Smooth muscle cell (in vitro differentiated cells): Measurements from ENCODE around the gene APOE. TPM values are rescaled to one million over a fixed set of nuclear protein-coding genes. Genes with fewer than 3 reads are reported as not detected.

Experiments used
- DNase-seq: peaks from one replicate; lab custom pipeline; 2025; ENCODE audit not compliant: unreplicated experiment; lab: John Stamatoyannopoulos, UW
- H2AFZ ChIP-seq: fragments of 200-600 bp; sonication (generic); 2 replicates; pipeline ENCODE4 v1.6.0; 2016; ENCODE audit warnings: antibody characterized with exemption, low read depth, mild to moderate bottlenecking
- H3F3A ChIP-seq: fragments of 200-600 bp; sonication (generic); 2 replicates; pipeline ENCODE4 v1.6.0; 2017; ENCODE audit warnings: antibody characterized with exemption, low read depth
- H3K27ac ChIP-seq: fragments of 200-600 bp; sonication (generic); 2 replicates; pipeline ENCODE4 v1.5.1; 2016; ENCODE audit warnings: low read depth, mild to moderate bottlenecking
- H3K27me3 ChIP-seq: fragments of 200-600 bp; sonication (generic); 2 replicates; pipeline ENCODE4 v1.6.1; 2016; ENCODE audit warnings: low read depth, mild to moderate bottlenecking
- H3K36me3 ChIP-seq: fragments of 200-600 bp; sonication (generic); 2 replicates; pipeline ENCODE4 v1.5.1; 2016; ENCODE audit warnings: low read depth
- H3K4me1 ChIP-seq: fragments of 200-600 bp; sonication (generic); 2 replicates; pipeline ENCODE4 v1.5.1; 2016; ENCODE audit warnings: low read depth
- H3K4me2 ChIP-seq: fragments of 200-600 bp; sonication (generic); 2 replicates; pipeline ENCODE4 v1.6.0; 2016; ENCODE audit warnings: mild to moderate bottlenecking
- H3K4me3 ChIP-seq: fragments of 200-600 bp; sonication (generic); 2 replicates; pipeline ENCODE4 v1.5.1; 2016; ENCODE audit warnings: mild to moderate bottlenecking
- H3K79me2 ChIP-seq: fragments of 200-600 bp; sonication (generic); 2 replicates; pipeline ENCODE4 v1.6.0; 2016; ENCODE audit warnings: low read depth, mild to moderate bottlenecking
- H3K9ac ChIP-seq: fragments of 200-600 bp; sonication (generic); 2 replicates; pipeline ENCODE4 v1.6.0; 2016; ENCODE audit warnings: low read depth
- H3K9me3 ChIP-seq: fragments of 200-600 bp; sonication (generic); replicated peaks from 2 replicates; pipeline ENCODE4 v1.5.1; 2016; ENCODE audit warnings: low read depth
- H4K20me1 ChIP-seq: fragments of 200-600 bp; sonication (generic); 2 replicates; pipeline ENCODE4 v1.6.0; 2016; ENCODE audit warnings: low read depth
- WGBS: methylation state at CpG from one replicate; pipeline ENCODE4 v1.1.7; 2016; ENCODE audit warnings: low lambda C conversion rate; 5-methylcytosine and 5-hydroxymethylcytosine counted together
- polyA plus RNA-seq: library from polyadenylated mRNA; unstranded; fragments of >200 nt; fragmentation: Nextera tagmentation; extraction: Ambion mirVana; gene quantifications from 2 replicates; pipeline ENCODE4 v1.2.1, GENCODE V29; 2016
- total RNA-seq: library from RNA; depleted of rRNA; stranded (reverse); fragments of >200 nt; gene quantifications from 2 replicates; pipeline ENCODE4 v1.2.3, GENCODE V29; 2014
- TF ChIP-seq, protein P1 (sequence below): fragments of 200-600 bp; sonication (generic); IDR thresholded peaks from 2 replicates; pipeline ENCODE4 v1.5.1; 2017; ENCODE audit warnings: borderline replicate concordance, mild to moderate bottlenecking, antibody characterized with exemption; ENCODE audit not compliant: insufficient read depth, poor library complexity, severe bottlenecking

The APOE gene
- total and polyA plus RNA-seq, 2 experiments from 2014 or later, result 228 to 329 TPM

DNA sequence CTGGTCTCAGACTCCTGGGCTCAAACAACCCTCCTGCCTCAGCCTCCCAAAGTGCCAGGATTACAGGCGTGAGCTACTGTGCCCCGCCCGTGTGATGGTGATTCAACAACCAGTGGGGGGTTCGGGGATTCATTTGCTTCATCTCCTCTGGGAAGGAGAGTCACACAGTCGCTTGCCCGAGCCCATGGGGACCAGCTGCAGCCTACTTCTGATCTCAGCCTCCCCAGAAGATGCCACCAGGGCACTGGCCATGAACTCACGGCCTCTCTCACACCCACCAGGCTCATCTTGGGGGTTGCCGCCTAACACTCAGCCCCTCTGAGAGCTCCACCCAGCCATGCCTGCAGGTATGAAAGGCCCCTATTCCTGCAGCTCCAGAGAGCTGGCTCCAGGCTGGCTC lies 7.8 kb upstream of the APOE start:
- H3K79me2 ChIP-seq, result peaks cover 3% of the 10 kb centered on the region
- no peak overlapping the region for H3K4me2 ChIP-seq
- no peaks in the 10 kb centered on the region for H3K27me3 ChIP-seq
- H3K27ac ChIP-seq, result no peak overlapping the region
- TF ChIP-seq, protein P1, sequence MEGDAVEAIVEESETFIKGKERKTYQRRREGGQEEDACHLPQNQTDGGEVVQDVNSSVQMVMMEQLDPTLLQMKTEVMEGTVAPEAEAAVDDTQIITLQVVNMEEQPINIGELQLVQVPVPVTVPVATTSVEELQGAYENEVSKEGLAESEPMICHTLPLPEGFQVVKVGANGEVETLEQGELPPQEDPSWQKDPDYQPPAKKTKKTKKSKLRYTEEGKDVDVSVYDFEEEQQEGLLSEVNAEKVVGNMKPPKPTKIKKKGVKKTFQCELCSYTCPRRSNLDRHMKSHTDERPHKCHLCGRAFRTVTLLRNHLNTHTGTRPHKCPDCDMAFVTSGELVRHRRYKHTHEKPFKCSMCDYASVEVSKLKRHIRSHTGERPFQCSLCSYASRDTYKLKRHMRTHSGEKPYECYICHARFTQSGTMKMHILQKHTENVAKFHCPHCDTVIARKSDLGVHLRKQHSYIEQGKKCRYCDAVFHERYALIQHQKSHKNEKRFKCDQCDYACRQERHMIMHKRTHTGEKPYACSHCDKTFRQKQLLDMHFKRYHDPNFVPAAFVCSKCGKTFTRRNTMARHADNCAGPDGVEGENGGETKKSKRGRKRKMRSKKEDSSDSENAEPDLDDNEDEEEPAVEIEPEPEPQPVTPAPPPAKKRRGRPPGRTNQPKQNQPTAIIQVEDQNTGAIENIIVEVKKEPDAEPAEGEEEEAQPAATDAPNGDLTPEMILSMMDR, result no peak
- 96% methylated on average over 8 of the region's 8 CpGs for WGBS
- DNase-seq, result no peak
- H3K9me3 ChIP-seq, result no peaks in the 10 kb centered on the region
- peaks cover 4% of the 10 kb centered on the region for H3K36me3 ChIP-seq
- no peak overlapping the region for H2AFZ ChIP-seq
- H4K20me1 ChIP-seq, result no peaks in the 10 kb centered on the region
- H3K4me3 ChIP-seq, result no peak overlapping the region
- H3F3A ChIP-seq, result no peaks in the 10 kb centered on the region
- H3K9ac ChIP-seq, result no peak overlapping the region
- no peaks in the 10 kb centered on the region for H3K4me1 ChIP-seq

DNA sequence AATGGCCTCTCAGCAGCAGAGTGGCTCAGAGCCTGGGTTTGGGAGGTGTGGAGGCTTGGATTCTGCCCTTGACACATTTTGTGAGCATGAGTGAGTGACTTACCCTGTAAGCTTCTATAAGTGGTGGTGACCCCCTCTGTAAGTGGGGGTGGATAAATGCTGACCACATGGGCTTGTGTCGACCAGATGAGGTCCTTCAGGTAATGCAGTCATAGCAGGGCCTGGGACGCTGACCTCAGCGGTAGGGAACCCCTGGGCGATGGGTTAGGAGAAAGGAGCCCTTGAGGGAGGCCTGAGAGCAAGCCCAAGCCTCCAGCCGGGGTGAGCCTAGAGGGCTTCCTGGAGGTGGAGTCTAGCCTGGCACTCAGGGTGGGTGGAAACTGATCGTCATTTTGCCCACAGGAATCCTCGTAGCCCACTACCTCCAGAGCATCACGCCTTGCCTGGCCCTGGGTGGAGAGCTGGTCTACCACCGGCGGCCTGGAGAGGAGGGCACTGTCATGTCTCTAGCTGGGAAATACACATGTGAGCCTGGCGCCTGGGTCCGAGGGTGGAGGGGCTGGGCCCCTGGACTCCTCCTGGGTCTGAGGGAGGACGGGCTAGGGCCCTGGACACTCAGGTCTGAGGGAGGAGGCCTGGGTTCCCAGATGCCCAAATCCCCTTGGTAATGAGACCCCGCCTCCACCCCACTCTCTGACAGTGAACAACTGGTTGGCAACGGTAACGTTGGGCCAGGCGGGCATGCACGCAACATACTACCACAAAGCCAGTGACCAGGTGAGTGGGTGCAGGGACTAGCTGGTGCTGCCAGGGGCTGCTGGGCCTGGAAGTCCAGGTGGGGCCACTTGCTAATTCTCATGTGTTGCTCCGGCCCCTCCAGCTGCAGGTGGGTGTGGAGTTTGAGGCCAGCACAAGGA lies 5.0 kb upstream of the APOE start:
- TF ChIP-seq, protein P1, result no peak

DNA sequence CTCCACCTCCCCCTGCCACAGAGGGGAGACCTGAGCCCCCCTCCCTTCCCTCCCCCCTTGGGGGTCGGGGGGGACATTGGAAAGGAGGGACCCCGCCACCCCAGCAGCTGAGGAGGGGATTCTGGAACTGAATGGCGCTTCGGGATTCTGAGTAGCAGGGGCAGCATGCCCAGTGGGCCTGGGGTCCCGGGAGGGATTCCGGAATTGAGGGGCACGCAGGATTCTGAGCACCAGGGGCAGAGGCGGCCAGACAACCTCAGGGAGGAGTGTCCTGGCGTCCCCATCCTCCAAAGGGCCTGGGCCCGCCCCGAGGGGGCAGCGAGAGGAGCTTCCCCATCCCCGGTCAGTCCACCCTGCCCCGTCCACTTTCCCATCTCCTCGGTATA lies 2.4 kb upstream of the APOE start:
- Histone ChIP-seq H3K9ac (no peak overlapping the region), H3K4me1 (no peaks in the 10 kb centered on the region), H3K27me3 (no peaks in the 10 kb centered on the region), H3K4me2 (no peak overlapping the region), H4K20me1 (no peaks in the 10 kb centered on the region), H3K4me3 (no peak overlapping the region), H3F3A (peaks cover 11% of the 10 kb centered on the region), H2AFZ (no peak overlapping the region), H3K79me2 (no peaks in the 10 kb centered on the region), H3K27ac (no peak overlapping the region), H3K36me3 (no peaks in the 10 kb centered on the region), H3K9me3 (no peaks in the 10 kb centered on the region)
- no peak for DNase-seq
- WGBS, result 53% methylated on average over 3 of the region's 15 CpGs
- TF ChIP-seq, protein P1, result no peak

More for the DNA sequence above, 5.0 kb upstream of the APOE start:
- Histone ChIP-seq H3F3A (peaks cover 11% of the 10 kb centered on the region), H4K20me1 (no peaks in the 10 kb centered on the region), H3K27me3 (no peaks in the 10 kb centered on the region), H3K4me2 (no peak overlapping the region), H2AFZ (no peak overlapping the region), H3K27ac (no peak overlapping the region), H3K36me3 (no peaks in the 10 kb centered on the region), H3K9me3 (no peaks in the 10 kb centered on the region), H3K4me3 (no peak overlapping the region), H3K9ac (no peak overlapping the region), H3K79me2 (no peaks in the 10 kb centered on the region), H3K4me1 (no peaks in the 10 kb centered on the region)
- no peak for DNase-seq
- 95% methylated on average over 19 of the region's 19 CpGs for WGBS
